T-helper 17 cell (primary cell): ENCODE results near the gene ARL15. TPM values are rescaled to one million over a fixed set of nuclear protein-coding genes. Genes with fewer than 3 reads are reported as not detected.
"Not testable (repeated sequence)": the region's sequence is repeated elsewhere in the genome, so short reads cannot be mapped to it uniquely, and the experiment has no call there.

Experiments used
- ATAC-seq: fragments of 150-1000 bp; cut with Tn5 transposase; 2 replicates; pipeline ENCODE4 v1.10.0; 2021; ENCODE audit warnings: mild to moderate bottlenecking, moderate library complexity
- DNase-seq, 3 donors: peaks; one replicate each; pipeline versions ENCODE4 v3.0.0 to v3.0.0-alpha.2; 2020 to 2021
- H3K9me3 ChIP-seq: one replicate; pipeline ENCODE4 v1.7.0; 2013; ENCODE audit warnings: low read length, mild to moderate bottlenecking; ENCODE audit not compliant: control insufficient read depth, poor library complexity, severe bottlenecking
- H3K27ac Mint-ChIP-seq: one replicate; pipeline ENCODE4 v1.8.0; 2022; ENCODE audit warnings: mild to moderate bottlenecking, moderate library complexity, mixed read lengths
- H3K27me3 Mint-ChIP-seq: one replicate; pipeline ENCODE4 v1.8.0; 2022; ENCODE audit warnings: mixed read lengths
- H3K36me3 Mint-ChIP-seq: one replicate; pipeline ENCODE4 v1.8.0; 2022; ENCODE audit warnings: low read depth, mixed read lengths
- H3K4me1 Mint-ChIP-seq: one replicate; pipeline ENCODE4 v1.8.0; 2022; ENCODE audit warnings: mild to moderate bottlenecking, mixed read lengths
- H3K4me3 Mint-ChIP-seq: one replicate; pipeline ENCODE4 v1.8.0; 2022; ENCODE audit warnings: mild to moderate bottlenecking, moderate library complexity, mixed read lengths
- total RNA-seq, 4 donors: library from RNA in 2 of 4; stranded (reverse) in 2 of 4; gene quantifications; one replicate each; pipeline ENCODE4 v1.2.3 and lab custom pipeline; 2022 to 2026

The ARL15 gene
- total RNA-seq, 2 donors from 2014 or later, result 17.7 to 24.6 TPM

GRCh38 chr5:54045077-54045792, 265.1 kb downstream of the ARL15 start:
- peaks cover 2% of the 10 kb centered on the region for H3K4me1 Mint-ChIP-seq
- H3K4me3 Mint-ChIP-seq, result no peak overlapping the region
- no peaks in the 10 kb centered on the region for H3K9me3 ChIP-seq
- no peak for ATAC-seq
- no peaks in the 10 kb centered on the region for H3K36me3 Mint-ChIP-seq
- no peaks in the 10 kb centered on the region for H3K27me3 Mint-ChIP-seq
- DNase-seq, result no peak
- H3K27ac Mint-ChIP-seq, result no peak overlapping the region

- ATAC-seq, H3K27me3 Mint-ChIP-seq: not testable (repeated sequence)
These were observed 266.1 kb downstream of the ARL15 start for GRCh38 chr5:54044276-54044675.

GRCh38 chr5:54040804-54041203, 269.6 kb downstream of the ARL15 start:
- Mint-ChIP-seq H3K27ac (no peak overlapping the region), H3K27me3 (no peaks in the 10 kb centered on the region), H3K4me3 (no peak overlapping the region), H3K36me3 (peaks cover 3% of the 10 kb centered on the region), H3K4me1 (peaks cover 2% of the 10 kb centered on the region)
- DNase-seq (no peak), ATAC-seq (no peak)
- no peaks in the 10 kb centered on the region for H3K9me3 ChIP-seq

More at GRCh38 chr5:54044276-54044675, 266.1 kb downstream of the ARL15 start:
- H3K4me1 Mint-ChIP-seq, DNase-seq, H3K9me3 ChIP-seq, H3K4me3 Mint-ChIP-seq, H3K27ac Mint-ChIP-seq, H3K36me3 Mint-ChIP-seq: not testable (repeated sequence)

- H3K36me3 Mint-ChIP-seq, result peaks cover 3% of the 10 kb centered on the region
- DNase-seq, result no peak
These were observed 270.4 kb downstream of the ARL15 start for GRCh38 chr5:54040018-54040417.

GRCh38 chr5:54037205-54037604, 273.2 kb downstream of the ARL15 start:
- DNase-seq, result no peak
- Mint-ChIP-seq H3K27ac (no peak overlapping the region), H3K36me3 (peaks cover 6% of the 10 kb centered on the region), H3K4me3 (no peak overlapping the region), H3K4me1 (peaks cover 2% of the 10 kb centered on the region), H3K27me3 (no peaks in the 10 kb centered on the region)
- H3K9me3 ChIP-seq, result no peaks in the 10 kb centered on the region
- ATAC-seq, result no peak

More at GRCh38 chr5:54040018-54040417, 270.4 kb downstream of the ARL15 start:
- Mint-ChIP-seq H3K4me1 (peaks cover 2% of the 10 kb centered on the region), H3K27me3 (no peaks in the 10 kb centered on the region), H3K4me3 (no peak overlapping the region), H3K27ac (no peak overlapping the region)
- no peaks in the 10 kb centered on the region for H3K9me3 ChIP-seq
- no peak for ATAC-seq

GRCh38 chr5:54030981-54031380, 279.4 kb downstream of the ARL15 start:
- no peaks in the 10 kb centered on the region for H3K27me3 Mint-ChIP-seq
- H3K9me3 ChIP-seq, result no peaks in the 10 kb centered on the region
- no peak overlapping the region for H3K27ac Mint-ChIP-seq
- no peak for DNase-seq
- no peak overlapping the region for H3K4me3 Mint-ChIP-seq
- peaks cover 4% of the 10 kb centered on the region for H3K36me3 Mint-ChIP-seq
- no peaks in the 10 kb centered on the region for H3K4me1 Mint-ChIP-seq
- ATAC-seq, result no peak

- Mint-ChIP-seq H3K27me3 (no peaks in the 10 kb centered on the region), H3K4me1 (peaks cover 24% of the 10 kb centered on the region), H3K4me3 (no peak overlapping the region), H3K27ac (no peak overlapping the region), H3K36me3 (no peaks in the 10 kb centered on the region)
- DNase-seq (no peak), ATAC-seq (no peak)
- no peaks in the 10 kb centered on the region for H3K9me3 ChIP-seq
These were observed 285.9 kb downstream of the ARL15 start for GRCh38 chr5:54024466-54024865.

GRCh38 chr5:54022223-54022622, 288.1 kb downstream of the ARL15 start:
- H3K27me3 Mint-ChIP-seq, result no peaks in the 10 kb centered on the region
- no peaks in the 10 kb centered on the region for H3K36me3 Mint-ChIP-seq
- peak overlapping the region; percentile 72 for H3K27ac Mint-ChIP-seq
- DNase-seq (no peak), ATAC-seq (no peak)
- peak overlapping the region; percentile 76 for H3K4me3 Mint-ChIP-seq
- no peaks in the 10 kb centered on the region for H3K9me3 ChIP-seq
- peaks cover 24% of the 10 kb centered on the region for H3K4me1 Mint-ChIP-seq

GRCh38 chr5:54021431-54022164, 288.8 kb downstream of the ARL15 start:
- H3K27ac Mint-ChIP-seq, result peak overlapping the region; percentile 72
- H3K4me3 Mint-ChIP-seq, result peak overlapping the region; percentile 76
- peaks cover 24% of the 10 kb centered on the region for H3K4me1 Mint-ChIP-seq
- ATAC-seq, result no peak
- peaks cover 4% of the 10 kb centered on the region for H3K36me3 Mint-ChIP-seq
- no peaks in the 10 kb centered on the region for H3K9me3 ChIP-seq
- no peak for DNase-seq
- H3K27me3 Mint-ChIP-seq, result no peaks in the 10 kb centered on the region

- no peak overlapping the region for H3K27ac Mint-ChIP-seq
- peaks cover 4% of the 10 kb centered on the region for H3K36me3 Mint-ChIP-seq
- H3K27me3 Mint-ChIP-seq, result no peaks in the 10 kb centered on the region
- ATAC-seq (no peak), DNase-seq (no peak)
- no peaks in the 10 kb centered on the region for H3K9me3 ChIP-seq
- no peak overlapping the region for H3K4me3 Mint-ChIP-seq
- H3K4me1 Mint-ChIP-seq, result peaks cover 24% of the 10 kb centered on the region
These were observed 291.9 kb downstream of the ARL15 start for GRCh38 chr5:54018438-54018837.

- no peak for ATAC-seq
- DNase-seq, result no peak
- Mint-ChIP-seq H3K27ac (no peak overlapping the region), H3K4me3 (no peak overlapping the region), H3K27me3 (no peaks in the 10 kb centered on the region), H3K4me1 (peaks cover 17% of the 10 kb centered on the region), H3K36me3 (peaks cover 4% of the 10 kb centered on the region)
- H3K9me3 ChIP-seq, result no peaks in the 10 kb centered on the region
These were observed 292.8 kb downstream of the ARL15 start for GRCh38 chr5:54017580-54017979.

GRCh38 chr5:54013556-54014194, 296.7 kb downstream of the ARL15 start:
- H3K9me3 ChIP-seq, result no peaks in the 10 kb centered on the region
- ATAC-seq (no peak), DNase-seq (no peak)
- Mint-ChIP-seq H3K27ac (no peak overlapping the region), H3K4me3 (no peak overlapping the region), H3K36me3 (peaks cover 4% of the 10 kb centered on the region), H3K4me1 (peaks cover 2% of the 10 kb centered on the region), H3K27me3 (no peaks in the 10 kb centered on the region)

- H3K4me1 Mint-ChIP-seq, result peaks cover 2% of the 10 kb centered on the region
- H3K27ac Mint-ChIP-seq, result no peak overlapping the region
- H3K36me3 Mint-ChIP-seq, result no peaks in the 10 kb centered on the region
- no peak overlapping the region for H3K4me3 Mint-ChIP-seq
- no peaks in the 10 kb centered on the region for H3K9me3 ChIP-seq
- no peaks in the 10 kb centered on the region for H3K27me3 Mint-ChIP-seq
- DNase-seq (no peak), ATAC-seq (no peak)
These were observed 300.5 kb downstream of the ARL15 start for GRCh38 chr5:54009828-54010227.
